Right lobe of liver (tissue), 6 donors: ENCODE results near the gene TSHZ3. TPM values are rescaled to one million over a fixed set of nuclear protein-coding genes. Genes with fewer than 3 reads are reported as not detected.
A peak's percentile ranks its signal among the peaks of the same experiment; 100 is the strongest.

Experiments used
- ATAC-seq, 4 donors: fragments of 200-7000 bp; cut with Tn5 transposase; one replicate each; pipeline ENCODE4 v1.9.1; 2020; ENCODE audit warnings: mild to moderate bottlenecking in 4 of 4, moderate library complexity in 4 of 4
- DNase-seq, 3 donors: peaks; one replicate each; pipeline ENCODE4 v3.0.0-alpha.2; 2020
- H3K27ac ChIP-seq, 3 donors: fragments of 200-600 bp; one replicate each; pipeline ENCODE4 v1.8.0; 2022
- H3K27me3 ChIP-seq, 2 donors: fragments of 200-600 bp; one replicate each; pipeline ENCODE4 v1.8.0; 2022
- H3K36me3 ChIP-seq, 4 donors: fragments of 200-600 bp; sonication (generic) in 1 of 4; one replicate each; pipeline versions ENCODE4 v1.5.1 to v1.8.0; 2017 to 2022; ENCODE audit warnings: control low read depth in 1 of 4
- H3K4me1 ChIP-seq, 4 donors: fragments of 200-600 bp; sonication (generic) in 1 of 4; one replicate each; pipeline versions ENCODE4 v1.5.1 to v1.8.0; 2017 to 2022; ENCODE audit warnings: control low read depth in 1 of 4
- H3K4me3 ChIP-seq, 3 donors: fragments of 200-600 bp; one replicate each; pipeline ENCODE4 v1.8.0; 2022
- H3K9me3 ChIP-seq, 4 donors: fragments of 200-600 bp; sonication (generic) in 1 of 4; one replicate each; pipeline versions ENCODE4 v1.5.1 to v1.8.0; 2017 to 2022; ENCODE audit warnings: control low read depth in 1 of 4
- CTCF ChIP-seq, 4 donors: fragments of 200-600 bp in 3 of 4; fragments of 450-650 bp in 1 of 4; IDR thresholded peaks; one replicate each; pipeline versions ENCODE4 v1.5.1 to v1.8.0; 2016 to 2022; ENCODE audit warnings: antibody characterized with exemption in 4 of 4, mild to moderate bottlenecking in 2 of 4
- POLR2A ChIP-seq: fragments of 450-650 bp; IDR thresholded peaks from one replicate; pipeline ENCODE4 v1.6.1; 2017; ENCODE audit warnings: antibody characterized with exemption, mild to moderate bottlenecking
- WGBS: methylation state at CpG from one replicate; pipeline ENCODE4 v1.1.6; 2018; ENCODE audit warnings: low coverage, low lambda C conversion rate; ENCODE audit not compliant: insufficient coverage; ENCODE audit errors: missing lambda C conversion rate; 5-methylcytosine and 5-hydroxymethylcytosine counted together
- intact Hi-C, 2 donors: fragments of 100-400 bp; cut with DNase I; formaldehyde crosslinking; loops; one replicate each; pipeline versions ENCODE4 v1.11.2 to v1.14.1; 2022
- total RNA-seq, 6 experiments: library from RNA; depleted of rRNA in 2 of 6; stranded (reverse); fragments of >200 nt in 2 of 6; fragmentation: NEBNext Ultra II Directional in 3 of 6; extraction: Animal tissue kit (Norgen Biotek cat#: 25700) in 3 of 6; gene quantifications; one replicate each; pipeline versions ENCODE4 v1.1.0 to v1.2.4, GENCODE V29; 2016 to 2023
- donor health status: DM: no; HTN: yes; CAD: no.
- donor health status: DM: no; HTN: no; CAD: no.
- donor health status: DM: no; HTN: no; CAD: no.
- donor health status: DM: no; HTN: yes; CAD: no.
- donor health status: DM: no; HTN: yes; CAD: no.

The TSHZ3 gene
- total RNA-seq, 6 experiments from 2014 or later, result 1.2 to 1.6 (median 1.3) TPM

GRCh38 chr19:31312677-31313244, 36.5 kb downstream of the TSHZ3 start:
- intact Hi-C loops, result no loop called here
- WGBS, result 34% methylated on average over 8 of the region's 10 CpGs
- H3K4me3 ChIP-seq, result no peak overlapping the region
- no peaks in the 10 kb centered on the region for H3K27me3 ChIP-seq
- H3K36me3 ChIP-seq, result no peaks in the 10 kb centered on the region
- no peak for ATAC-seq
- H3K27ac ChIP-seq, result no peak overlapping the region
- DNase-seq, result no peak
- H3K9me3 ChIP-seq, result no peaks in the 10 kb centered on the region
- TF ChIP-seq POLR2A, result no peak
- no peak for TF ChIP-seq CTCF (IDR thresholded peaks at IDR 0.05)
- no peaks in the 10 kb centered on the region for H3K4me1 ChIP-seq

DNA sequence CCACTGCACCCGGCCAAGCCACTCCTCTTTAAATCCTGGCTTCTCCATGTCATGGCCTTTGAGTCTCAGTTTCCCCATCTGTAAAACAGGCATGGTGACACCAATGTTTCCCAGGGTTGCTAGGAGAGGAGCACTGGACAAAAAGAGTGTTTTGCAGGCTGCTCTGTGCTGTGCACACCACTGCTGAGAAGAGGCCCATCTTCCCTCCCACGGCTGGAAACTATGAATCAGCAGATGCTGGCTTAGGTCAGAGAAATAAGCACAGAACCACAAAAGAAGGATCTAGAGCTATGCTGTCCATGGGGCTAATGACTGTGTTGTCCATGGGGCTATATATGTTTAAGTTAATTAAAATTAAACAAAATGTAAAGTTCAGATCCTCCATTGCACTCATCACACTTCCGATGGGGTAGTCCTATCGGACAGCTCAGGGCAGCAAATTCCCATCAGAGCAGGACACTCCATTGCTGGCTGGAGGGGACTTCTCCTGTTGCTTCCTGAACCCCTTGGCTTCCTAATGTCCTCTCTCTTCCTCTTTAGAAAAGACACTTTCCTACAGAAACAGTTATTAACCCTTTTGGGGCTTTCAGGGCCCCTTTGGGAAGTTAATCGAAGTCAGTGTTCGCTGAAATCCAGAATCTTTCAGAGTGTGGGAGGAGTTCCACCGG, 37.1 kb downstream of the TSHZ3 start:
- Histone ChIP-seq H3K27me3 (no peaks in the 10 kb centered on the region), H3K27ac (no peak overlapping the region), H3K36me3 (no peaks in the 10 kb centered on the region), H3K4me1 (no peaks in the 10 kb centered on the region), H3K4me3 (no peak overlapping the region), H3K9me3 (no peaks in the 10 kb centered on the region)
- ATAC-seq, result peak in 2 of 4 donors; percentile 36 to 63
- intact Hi-C loops, result no loop called here
- TF ChIP-seq CTCF (IDR thresholded peaks at IDR 0.05) (no peak), POLR2A (no peak)
- no peak for DNase-seq
- 60% methylated on average over 4 of the region's 7 CpGs for WGBS

GRCh38 chr19:31310432-31311133, 38.7 kb downstream of the TSHZ3 start:
- H3K9me3 ChIP-seq, result no peaks in the 10 kb centered on the region
- 42% methylated on average over 3 of the region's 4 CpGs for WGBS
- intact Hi-C loops, result no loop called here
- no peak for ATAC-seq
- no peaks in the 10 kb centered on the region for H3K36me3 ChIP-seq
- no peaks in the 10 kb centered on the region for H3K27me3 ChIP-seq
- no peaks in the 10 kb centered on the region for H3K4me1 ChIP-seq
- DNase-seq, result no peak
- TF ChIP-seq CTCF (IDR thresholded peaks at IDR 0.05) (no peak), POLR2A (no peak)
- H3K4me3 ChIP-seq, result no peak overlapping the region
- H3K27ac ChIP-seq, result no peak overlapping the region

GRCh38 chr19:31308781-31309180, 40.5 kb downstream of the TSHZ3 start:
- DNase-seq, result no peak
- no peaks in the 10 kb centered on the region for H3K4me1 ChIP-seq
- intact Hi-C loops, result no loop called here
- no peaks in the 10 kb centered on the region for H3K36me3 ChIP-seq
- no peak overlapping the region for H3K27ac ChIP-seq
- TF ChIP-seq CTCF (IDR thresholded peaks at IDR 0.05) (no peak), POLR2A (no peak)
- H3K9me3 ChIP-seq, result no peaks in the 10 kb centered on the region
- ATAC-seq, result no peak
- H3K27me3 ChIP-seq, result no peaks in the 10 kb centered on the region
- 91% methylated on average over 3 of the region's 13 CpGs for WGBS
- H3K4me3 ChIP-seq, result no peak overlapping the region
